Loucy (cell line): ENCODE data around the gene SGMS1.
"Not testable (repeated sequence)": the region's sequence is repeated elsewhere in the genome, so short reads cannot be mapped to it uniquely, and the experiment has no call there.

Experiments
- H2AFZ ChIP-seq: fragments of 200-600 bp; sonication (generic); 2 replicates; pipeline ENCODE4 v1.6.0; 2016; ENCODE audit warnings: antibody characterized with exemption, mild to moderate bottlenecking, low read length, moderate library complexity
- H3F3A ChIP-seq: fragments of 200-600 bp; 2 replicates; pipeline ENCODE4 v1.6.0; 2016; ENCODE audit warnings: antibody characterized with exemption, low read depth, mild to moderate bottlenecking
- H3K27me3 ChIP-seq: fragments of 200-600 bp; sonication (generic); 2 replicates; pipeline ENCODE4 v1.6.1; 2014; ENCODE audit warnings: low read length, mild to moderate bottlenecking; ENCODE audit not compliant: insufficient read depth, poor library complexity, severe bottlenecking
- H3K36me3 ChIP-seq: fragments of 200-600 bp; sonication (generic); 2 replicates; pipeline ENCODE4 v1.6.1; 2016; ENCODE audit warnings: low read length; ENCODE audit not compliant: insufficient read depth
- H3K4me1 ChIP-seq: fragments of 200-600 bp; sonication (generic); 2 replicates; pipeline ENCODE4 v1.5.1; 2014; ENCODE audit warnings: low read length, mild to moderate bottlenecking; ENCODE audit not compliant: insufficient read depth, poor library complexity, severe bottlenecking
- H3K4me2 ChIP-seq: fragments of 200-600 bp; sonication (generic); 2 replicates; pipeline ENCODE4 v1.6.0; 2014; ENCODE audit warnings: antibody characterized with exemption, low read length, low read depth, mild to moderate bottlenecking; ENCODE audit not compliant: poor library complexity, severe bottlenecking
- H3K4me3 ChIP-seq: fragments of 200-600 bp; sonication (generic); 2 replicates; pipeline ENCODE4 v1.5.1; 2014; ENCODE audit warnings: low read length, mild to moderate bottlenecking, mixed read lengths; ENCODE audit not compliant: poor library complexity, severe bottlenecking
- H3K79me2 ChIP-seq: fragments of 200-600 bp; sonication (generic); 2 replicates; pipeline ENCODE4 v1.6.1; 2014; ENCODE audit warnings: low read length; ENCODE audit not compliant: insufficient read depth
- H3K9ac ChIP-seq: fragments of 200-600 bp; sonication (generic); 2 replicates; pipeline ENCODE4 v1.6.0; 2014; ENCODE audit warnings: mild to moderate bottlenecking, low read depth, low read length, moderate library complexity; ENCODE audit not compliant: poor library complexity, severe bottlenecking
- H3K9me2 ChIP-seq: fragments of 200-600 bp; sonication (generic); replicated peaks from 2 replicates; pipeline ENCODE4 v1.6.1; 2016; ENCODE audit warnings: low read depth, low read length, mixed read lengths
- H3K9me3 ChIP-seq: fragments of 200-600 bp; sonication (generic); 2 replicates; pipeline ENCODE4 v1.6.1; 2014; ENCODE audit warnings: mild to moderate bottlenecking, antibody characterized with exemption, low read length, low read depth; ENCODE audit not compliant: insufficient read depth
- H4K20me1 ChIP-seq: fragments of 200-600 bp; sonication (generic); 2 replicates; pipeline ENCODE4 v1.6.0; 2014; ENCODE audit warnings: antibody characterized with exemption, low read length, mild to moderate bottlenecking; ENCODE audit not compliant: insufficient read depth, poor library complexity, severe bottlenecking
- EZH2phosphoT487 ChIP-seq: fragments of 200-600 bp; IDR thresholded peaks from 2 replicates; pipeline ENCODE4 v1.6.1; 2018; ENCODE audit warnings: antibody characterized with exemption, mild to moderate bottlenecking, moderate library complexity, borderline replicate concordance
- TF ChIP-seq, protein P1 (sequence below): fragments of 200-600 bp; sonication (generic); conservative IDR thresholded peaks from 2 replicates; pipeline ENCODE4 v1.5.1; 2014; ENCODE audit warnings: mild to moderate bottlenecking, antibody characterized with exemption, low read length

The SGMS1 gene

DNA sequence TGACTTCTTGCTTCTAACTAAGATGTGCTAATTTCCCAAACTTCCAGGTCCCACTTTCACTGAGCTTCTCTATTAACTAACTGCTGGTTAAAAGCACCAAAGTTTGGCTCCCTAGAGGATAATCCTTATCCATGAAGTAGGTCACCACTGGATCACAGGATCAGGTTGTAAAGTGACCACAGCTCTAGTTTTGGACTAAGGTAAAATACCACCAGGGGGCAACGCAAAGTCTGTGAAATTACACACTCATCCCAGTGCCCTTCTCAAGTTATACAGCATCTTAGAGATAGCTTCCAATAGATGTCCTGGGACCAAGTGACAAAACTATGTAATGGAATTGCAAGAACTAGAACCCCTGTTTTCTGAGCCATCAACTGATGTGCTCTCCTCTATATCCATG, 256.0 kb downstream of the SGMS1 start:
- no peaks in the 10 kb centered on the region for H3K4me1 ChIP-seq
- H3K9me3 ChIP-seq = no peaks in the 10 kb centered on the region
- no peak for TF ChIP-seq EZH2phosphoT487
- TF ChIP-seq, protein P1, sequence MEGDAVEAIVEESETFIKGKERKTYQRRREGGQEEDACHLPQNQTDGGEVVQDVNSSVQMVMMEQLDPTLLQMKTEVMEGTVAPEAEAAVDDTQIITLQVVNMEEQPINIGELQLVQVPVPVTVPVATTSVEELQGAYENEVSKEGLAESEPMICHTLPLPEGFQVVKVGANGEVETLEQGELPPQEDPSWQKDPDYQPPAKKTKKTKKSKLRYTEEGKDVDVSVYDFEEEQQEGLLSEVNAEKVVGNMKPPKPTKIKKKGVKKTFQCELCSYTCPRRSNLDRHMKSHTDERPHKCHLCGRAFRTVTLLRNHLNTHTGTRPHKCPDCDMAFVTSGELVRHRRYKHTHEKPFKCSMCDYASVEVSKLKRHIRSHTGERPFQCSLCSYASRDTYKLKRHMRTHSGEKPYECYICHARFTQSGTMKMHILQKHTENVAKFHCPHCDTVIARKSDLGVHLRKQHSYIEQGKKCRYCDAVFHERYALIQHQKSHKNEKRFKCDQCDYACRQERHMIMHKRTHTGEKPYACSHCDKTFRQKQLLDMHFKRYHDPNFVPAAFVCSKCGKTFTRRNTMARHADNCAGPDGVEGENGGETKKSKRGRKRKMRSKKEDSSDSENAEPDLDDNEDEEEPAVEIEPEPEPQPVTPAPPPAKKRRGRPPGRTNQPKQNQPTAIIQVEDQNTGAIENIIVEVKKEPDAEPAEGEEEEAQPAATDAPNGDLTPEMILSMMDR = peak; percentile 73
- no peaks in the 10 kb centered on the region for H3K27me3 ChIP-seq
- no peak overlapping the region for H3K4me2 ChIP-seq
- no peaks in the 10 kb centered on the region for H4K20me1 ChIP-seq
- H3K79me2 ChIP-seq = no peaks in the 10 kb centered on the region
- no peaks in the 10 kb centered on the region for H3K9me2 ChIP-seq
- no peaks in the 10 kb centered on the region for H3F3A ChIP-seq
- H3K9ac ChIP-seq = no peak overlapping the region
- H3K4me3 ChIP-seq = no peak overlapping the region
- H3K36me3 ChIP-seq = no peaks in the 10 kb centered on the region
- H2AFZ ChIP-seq = no peak overlapping the region

DNA sequence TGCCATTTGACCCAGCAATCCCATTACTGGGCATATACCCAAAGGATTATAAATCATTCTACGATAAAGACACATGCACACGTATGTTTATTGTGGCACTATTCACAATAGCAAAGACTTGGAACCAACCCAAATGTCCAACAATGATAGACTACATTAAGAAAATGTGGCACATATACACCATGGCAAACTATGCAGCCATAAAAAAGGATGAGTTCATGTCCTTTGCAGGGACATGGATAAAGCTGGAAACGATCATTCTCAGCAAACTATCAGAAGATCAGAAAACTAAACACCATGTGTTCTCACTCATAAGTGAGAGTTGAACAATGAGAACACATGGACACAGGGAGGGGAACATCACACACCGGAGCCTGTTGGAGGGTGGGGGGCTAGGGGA, 257.3 kb downstream of the SGMS1 start:
- not testable (repeated sequence) for H3K79me2 ChIP-seq, H4K20me1 ChIP-seq

DNA sequence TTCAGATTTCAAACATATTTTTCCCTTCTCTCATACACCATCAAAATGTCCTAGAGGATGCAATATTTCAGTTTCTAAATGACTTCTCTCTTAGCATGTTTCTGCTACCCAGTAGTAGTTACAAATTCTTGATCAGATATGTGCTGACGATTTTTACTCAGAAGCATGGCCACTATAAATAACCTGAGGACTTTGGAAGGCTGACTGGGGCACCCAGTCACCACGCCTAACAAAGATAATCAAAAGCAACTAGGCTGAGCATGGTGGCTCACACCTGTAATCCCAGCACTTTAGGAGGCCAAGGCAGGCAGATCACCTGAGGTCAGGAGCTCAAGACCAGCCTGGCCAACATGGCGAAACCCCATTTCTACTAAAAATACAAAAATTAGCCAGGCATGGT, 259.0 kb downstream of the SGMS1 start:
- not testable (repeated sequence) for H3K36me3 ChIP-seq, H4K20me1 ChIP-seq, H3K79me2 ChIP-seq, H3K4me2 ChIP-seq, H3K9me2 ChIP-seq, H3K9ac ChIP-seq, H3K27me3 ChIP-seq, H3K9me3 ChIP-seq, H3F3A ChIP-seq, H3K4me1 ChIP-seq, H2AFZ ChIP-seq, H3K4me3 ChIP-seq

More for the DNA sequence above, 257.3 kb downstream of the SGMS1 start:
- not testable (repeated sequence) for H3K9me3 ChIP-seq, H3F3A ChIP-seq, H3K27me3 ChIP-seq, H3K9ac ChIP-seq, H3K4me3 ChIP-seq, H2AFZ ChIP-seq, H3K4me2 ChIP-seq, H3K9me2 ChIP-seq, H3K36me3 ChIP-seq, H3K4me1 ChIP-seq

DNA sequence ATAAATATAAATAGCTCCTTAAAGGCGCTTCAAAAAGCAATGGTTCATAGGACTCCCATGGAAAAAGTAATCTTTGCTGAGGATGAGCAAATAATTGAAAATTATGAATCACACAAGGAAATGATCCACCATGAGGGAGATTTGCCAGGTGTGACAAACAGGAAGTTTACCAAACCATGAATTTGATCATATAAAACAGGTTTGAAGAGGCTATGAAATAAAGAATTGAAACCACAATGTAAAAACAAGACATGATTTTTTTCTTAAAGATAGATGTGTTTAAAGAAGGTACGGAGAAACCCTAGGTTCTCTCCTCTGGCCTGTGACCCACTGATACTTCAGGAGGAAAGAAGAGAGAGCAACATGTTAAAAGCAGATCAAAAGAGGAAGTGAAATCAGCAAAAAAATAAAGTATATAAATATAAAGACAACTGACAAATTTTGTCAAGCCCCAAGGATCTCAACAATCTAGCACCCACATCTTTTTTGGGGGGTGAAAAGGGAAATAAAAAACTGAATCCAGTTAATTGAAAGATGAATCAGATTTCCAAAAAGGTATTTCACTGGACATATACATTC, 261.1 kb downstream of the SGMS1 start:
- Histone ChIP-seq H3K4me2 (no peak overlapping the region), H3K79me2 (no peaks in the 10 kb centered on the region), H3K9me2 (no peaks in the 10 kb centered on the region), H3K4me1 (peaks cover 6% of the 10 kb centered on the region), H3K36me3 (no peaks in the 10 kb centered on the region), H3K4me3 (no peak overlapping the region), H4K20me1 (no peaks in the 10 kb centered on the region), H3K27me3 (no peaks in the 10 kb centered on the region), H3K9me3 (no peaks in the 10 kb centered on the region), H3K9ac (no peak overlapping the region), H2AFZ (no peak overlapping the region), H3F3A (no peaks in the 10 kb centered on the region)
- TF ChIP-seq, protein P1 = no peak
- no peak for TF ChIP-seq EZH2phosphoT487
